Measurements from ENCODE around the gene PHYHD1. TPM values are rescaled to one million over a fixed set of nuclear protein-coding genes. Genes with fewer than 3 reads are reported as not detected.

Gene PHYHD1
- total RNA-seq, 2 donors from 2014 or later, result 48.8 to 65.3 TPM

DNA sequence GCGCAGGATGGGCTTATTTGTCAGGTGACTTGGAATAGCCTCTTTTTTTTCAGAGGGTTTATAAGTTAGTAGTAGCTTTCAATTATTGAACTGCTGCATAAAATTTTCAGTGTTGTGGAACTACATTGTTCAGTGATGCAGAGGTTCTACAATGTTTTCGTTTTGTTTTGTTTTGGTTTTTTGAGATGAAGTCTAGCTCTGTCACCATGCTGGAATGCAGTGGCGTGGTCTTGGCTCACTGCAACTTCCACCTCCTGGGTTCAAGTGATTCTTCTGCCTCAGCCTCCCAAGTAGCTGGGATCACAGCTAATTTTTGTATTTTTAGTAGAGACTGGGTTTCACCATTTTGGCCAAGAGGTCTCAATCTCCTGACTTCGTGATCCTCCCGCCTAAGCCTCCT lies 48.7 kb downstream of the PHYHD1 start:
- 90 to 91% methylated on average over 5 of the region's 5 CpGs for WGBS, 2 donors
- no peaks in the 10 kb centered on the region for H3K9me3 ChIP-seq
- no peaks in the 10 kb centered on the region for H3K27me3 ChIP-seq
- intact Hi-C loops (cut with DNase I), result no loop called here
- H3K36me3 ChIP-seq (replicated peaks in 1 of 2; ENCODE audit: insufficient read depth in 1 of 2, low read depth in 2 of 2), result peaks cover 11 to 15% of the 10 kb centered on the region in 2 donors
- no peak overlapping the region for H3K27ac ChIP-seq
- no peak for ATAC-seq
- H3K4me1 ChIP-seq, result no peaks in the 10 kb centered on the region
- TF ChIP-seq, protein P1, sequence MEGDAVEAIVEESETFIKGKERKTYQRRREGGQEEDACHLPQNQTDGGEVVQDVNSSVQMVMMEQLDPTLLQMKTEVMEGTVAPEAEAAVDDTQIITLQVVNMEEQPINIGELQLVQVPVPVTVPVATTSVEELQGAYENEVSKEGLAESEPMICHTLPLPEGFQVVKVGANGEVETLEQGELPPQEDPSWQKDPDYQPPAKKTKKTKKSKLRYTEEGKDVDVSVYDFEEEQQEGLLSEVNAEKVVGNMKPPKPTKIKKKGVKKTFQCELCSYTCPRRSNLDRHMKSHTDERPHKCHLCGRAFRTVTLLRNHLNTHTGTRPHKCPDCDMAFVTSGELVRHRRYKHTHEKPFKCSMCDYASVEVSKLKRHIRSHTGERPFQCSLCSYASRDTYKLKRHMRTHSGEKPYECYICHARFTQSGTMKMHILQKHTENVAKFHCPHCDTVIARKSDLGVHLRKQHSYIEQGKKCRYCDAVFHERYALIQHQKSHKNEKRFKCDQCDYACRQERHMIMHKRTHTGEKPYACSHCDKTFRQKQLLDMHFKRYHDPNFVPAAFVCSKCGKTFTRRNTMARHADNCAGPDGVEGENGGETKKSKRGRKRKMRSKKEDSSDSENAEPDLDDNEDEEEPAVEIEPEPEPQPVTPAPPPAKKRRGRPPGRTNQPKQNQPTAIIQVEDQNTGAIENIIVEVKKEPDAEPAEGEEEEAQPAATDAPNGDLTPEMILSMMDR (IDR thresholded peaks at IDR 0.05), result no peak
- TF ChIP-seq POLR2A (IDR thresholded peaks at IDR 0.05), result no peak
- no peak overlapping the region for H3K4me3 ChIP-seq
- DNase-seq, result no peak

DNA sequence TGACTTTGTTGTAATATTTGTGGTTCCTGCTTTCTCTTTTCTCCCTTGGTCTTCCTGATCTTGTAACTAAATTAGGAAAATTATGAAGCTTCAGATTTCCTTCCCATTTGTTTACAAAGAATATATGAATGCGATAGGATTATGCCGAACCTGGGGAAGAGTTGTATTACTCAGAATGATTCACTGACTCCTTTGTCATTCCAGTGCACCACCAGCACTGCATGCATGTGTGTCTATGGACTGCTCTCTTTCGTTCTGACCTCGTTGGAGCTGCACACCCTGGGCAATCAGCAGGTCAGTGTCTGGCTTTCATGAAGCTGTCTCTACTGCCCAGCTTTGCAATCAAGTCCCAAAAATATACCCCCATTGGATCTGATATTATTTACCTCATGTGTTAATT lies 52.2 kb downstream of the PHYHD1 start:
- Histone ChIP-seq H3K4me1 (no peaks in the 10 kb centered on the region), H3K27ac (no peak overlapping the region), H3K36me3 (replicated peaks in 1 of 2; ENCODE audit: insufficient read depth in 1 of 2, low read depth in 2 of 2) (peaks cover 15 to 17% of the 10 kb centered on the region in 2 donors), H3K4me3 (no peak overlapping the region), H3K27me3 (no peaks in the 10 kb centered on the region), H3K9me3 (no peaks in the 10 kb centered on the region)
- TF ChIP-seq POLR2A (IDR thresholded peaks at IDR 0.05), result no peak
- TF ChIP-seq, protein P1 (IDR thresholded peaks at IDR 0.05), result no peak
- WGBS, 2 donors, result 76 to 81% methylated on average over 4 of the region's 4 CpGs
- intact Hi-C loops (cut with DNase I), result no loop called here
- ATAC-seq, result no peak
- DNase-seq, result no peak

DNA sequence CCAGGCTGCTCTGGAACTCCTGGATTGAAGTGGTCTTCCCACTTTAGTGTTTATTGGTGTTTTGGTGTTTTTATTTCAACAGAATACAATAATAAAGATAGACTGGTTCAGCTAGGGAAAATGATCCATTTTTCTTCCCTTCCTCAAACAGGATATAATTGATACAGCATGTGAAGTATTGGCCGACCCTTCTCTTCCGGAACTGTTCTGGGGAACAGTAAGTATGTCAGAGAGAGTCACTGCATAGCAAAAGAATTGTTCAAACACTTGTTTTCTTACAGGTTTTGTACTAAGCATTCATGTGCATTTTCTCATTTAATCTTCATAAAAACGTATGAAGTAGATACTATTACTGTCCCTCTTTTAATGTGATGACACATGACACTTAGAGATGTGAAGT lies 58.3 kb downstream of the PHYHD1 start:
- 84 to 89% methylated on average over 3 of the region's 3 CpGs for WGBS, 2 donors
- Histone ChIP-seq H3K4me3 (no peak overlapping the region), H3K9me3 (no peaks in the 10 kb centered on the region), H3K27ac (no peak overlapping the region), H3K27me3 (no peaks in the 10 kb centered on the region), H3K36me3 (replicated peaks in 1 of 2; ENCODE audit: insufficient read depth in 1 of 2, low read depth in 2 of 2) (peaks cover 9 to 42% of the 10 kb centered on the region in 2 donors), H3K4me1 (no peaks in the 10 kb centered on the region)
- no peak for TF ChIP-seq POLR2A (IDR thresholded peaks at IDR 0.05)
- TF ChIP-seq, protein P1 (IDR thresholded peaks at IDR 0.05), result no peak
- DNase-seq (no peak), ATAC-seq (no peak)
- intact Hi-C loops (cut with DNase I), result no loop called here

DNA sequence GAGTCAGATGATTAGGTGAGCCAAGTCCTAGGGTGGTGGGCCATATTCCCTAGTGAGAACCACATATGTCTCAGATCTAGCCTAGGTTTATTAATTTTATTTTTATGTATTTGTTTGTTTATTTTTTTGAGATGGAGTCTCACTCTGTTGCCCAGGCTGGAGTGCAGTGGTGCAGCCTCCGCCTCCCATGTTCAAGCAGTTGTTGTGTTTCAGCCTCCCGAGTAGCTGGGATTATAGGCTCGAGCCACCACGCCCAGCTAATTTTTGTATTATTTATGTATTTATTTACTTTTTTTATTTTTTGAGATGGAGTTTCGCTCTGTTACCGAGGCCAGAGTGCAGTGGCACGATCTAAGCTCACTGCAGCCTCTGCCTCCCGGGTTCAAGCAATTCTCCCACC lies 62.8 kb downstream of the PHYHD1 start:
- H3K4me3 ChIP-seq, result no peak overlapping the region
- intact Hi-C loops (cut with DNase I), result no loop called here
- H3K27me3 ChIP-seq, result no peaks in the 10 kb centered on the region
- WGBS, 2 donors, result 96 to 98% methylated on average over 8 of the region's 8 CpGs
- no peak overlapping the region for H3K27ac ChIP-seq
- ATAC-seq (no peak), DNase-seq (no peak)
- H3K9me3 ChIP-seq, result no peaks in the 10 kb centered on the region
- H3K4me1 ChIP-seq, result no peaks in the 10 kb centered on the region
- no peak for TF ChIP-seq POLR2A (IDR thresholded peaks at IDR 0.05)
- TF ChIP-seq, protein P1 (IDR thresholded peaks at IDR 0.05), result no peak
- H3K36me3 ChIP-seq (replicated peaks in 1 of 2; ENCODE audit: insufficient read depth in 1 of 2, low read depth in 2 of 2), result peaks cover 14 to 62% of the 10 kb centered on the region in 2 donors

DNA sequence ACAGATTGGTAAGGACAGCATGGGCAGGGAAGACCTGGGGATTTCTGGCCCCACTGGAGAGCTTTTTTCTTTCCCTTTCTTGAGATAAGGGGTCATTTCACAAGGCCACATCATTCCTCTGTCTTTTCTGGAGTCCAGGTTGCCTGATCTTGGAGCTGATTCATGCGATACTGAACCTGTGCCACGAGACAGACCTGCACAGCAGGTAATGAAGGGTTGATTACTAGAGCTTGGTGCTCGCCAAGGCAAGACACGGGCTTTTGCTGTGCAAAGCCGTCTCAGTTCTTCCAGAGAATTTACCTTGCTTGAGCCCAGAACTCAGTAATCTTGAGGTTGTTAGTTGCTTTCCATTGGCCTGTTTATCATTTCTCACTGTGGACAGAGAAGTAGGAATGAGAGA lies 65.9 kb downstream of the PHYHD1 start:
- Histone ChIP-seq H3K36me3 (replicated peaks in 1 of 2; ENCODE audit: insufficient read depth in 1 of 2, low read depth in 2 of 2) (peaks cover 9 to 42% of the 10 kb centered on the region in 2 donors), H3K4me1 (no peaks in the 10 kb centered on the region), H3K27ac (no peak overlapping the region), H3K9me3 (no peaks in the 10 kb centered on the region), H3K27me3 (no peaks in the 10 kb centered on the region), H3K4me3 (no peak overlapping the region)
- intact Hi-C loops (cut with DNase I), result no loop called here
- ATAC-seq, result no peak
- no peak for DNase-seq
- TF ChIP-seq, protein P1 (IDR thresholded peaks at IDR 0.05), result no peak
- TF ChIP-seq POLR2A (IDR thresholded peaks at IDR 0.05), result no peak
- 78 to 97% methylated on average over 5 of the region's 5 CpGs for WGBS, 2 donors

All from body of pancreas (tissue), 4 donors.